ENCODE data around the gene CMTR2.
"Not testable (repeated sequence)": the region's sequence is repeated elsewhere in the genome, so short reads cannot be mapped to it uniquely, and the experiment has no call there.

Gene CMTR2, protein sequence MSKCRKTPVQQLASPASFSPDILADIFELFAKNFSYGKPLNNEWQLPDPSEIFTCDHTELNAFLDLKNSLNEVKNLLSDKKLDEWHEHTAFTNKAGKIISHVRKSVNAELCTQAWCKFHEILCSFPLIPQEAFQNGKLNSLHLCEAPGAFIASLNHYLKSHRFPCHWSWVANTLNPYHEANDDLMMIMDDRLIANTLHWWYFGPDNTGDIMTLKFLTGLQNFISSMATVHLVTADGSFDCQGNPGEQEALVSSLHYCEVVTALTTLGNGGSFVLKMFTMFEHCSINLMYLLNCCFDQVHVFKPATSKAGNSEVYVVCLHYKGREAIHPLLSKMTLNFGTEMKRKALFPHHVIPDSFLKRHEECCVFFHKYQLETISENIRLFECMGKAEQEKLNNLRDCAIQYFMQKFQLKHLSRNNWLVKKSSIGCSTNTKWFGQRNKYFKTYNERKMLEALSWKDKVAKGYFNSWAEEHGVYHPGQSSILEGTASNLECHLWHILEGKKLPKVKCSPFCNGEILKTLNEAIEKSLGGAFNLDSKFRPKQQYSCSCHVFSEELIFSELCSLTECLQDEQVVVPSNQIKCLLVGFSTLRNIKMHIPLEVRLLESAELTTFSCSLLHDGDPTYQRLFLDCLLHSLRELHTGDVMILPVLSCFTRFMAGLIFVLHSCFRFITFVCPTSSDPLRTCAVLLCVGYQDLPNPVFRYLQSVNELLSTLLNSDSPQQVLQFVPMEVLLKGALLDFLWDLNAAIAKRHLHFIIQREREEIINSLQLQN

DNA sequence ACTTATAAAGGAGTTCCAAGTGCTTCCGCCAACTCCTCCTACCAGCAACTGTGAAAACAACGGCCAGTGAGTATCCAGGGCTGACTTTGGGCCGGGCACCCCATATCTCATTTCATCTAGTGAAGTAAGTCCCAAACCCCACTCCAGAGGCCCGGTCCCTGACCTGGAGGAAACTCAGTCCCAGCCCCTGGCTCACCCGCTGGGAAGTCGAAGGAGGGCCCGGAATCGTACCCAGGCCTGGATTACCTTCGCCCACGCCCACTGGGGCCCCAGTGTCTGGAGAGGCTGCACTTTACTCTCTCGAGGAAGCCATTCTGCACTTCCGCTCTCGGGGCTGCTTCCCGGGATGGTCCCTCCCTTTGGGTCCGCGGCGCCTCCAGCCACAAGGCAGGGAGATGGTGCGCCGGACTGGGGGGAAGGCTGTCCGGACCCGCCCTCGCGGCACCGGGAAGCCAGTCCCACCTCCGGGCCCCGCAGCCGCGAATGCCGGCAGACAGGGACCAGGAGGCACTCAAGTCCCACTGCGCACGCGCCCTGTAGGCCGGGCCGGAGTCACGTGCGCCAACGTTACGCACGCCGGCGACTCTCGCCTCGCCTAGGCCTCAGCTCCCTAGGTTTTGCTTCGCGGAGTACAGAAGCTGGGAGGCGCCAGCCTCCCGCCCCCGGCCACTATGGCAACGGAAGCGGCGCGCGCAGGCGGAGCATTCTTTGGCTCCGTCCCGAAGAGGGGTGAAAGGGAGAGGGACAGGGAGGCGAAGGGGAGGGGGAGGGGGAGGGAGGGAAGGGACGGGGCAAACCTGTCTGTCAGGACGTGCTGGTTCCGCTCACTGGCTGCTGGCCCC, at the start of gene CMTR2:
CMTR2 (minus strand) TSS at position 513 of the 842 bp plus-strand sequence. CDS start 3,482 bp downstream, outside the sequence.
- DNase-seq: peak; percentile 89

DNA sequence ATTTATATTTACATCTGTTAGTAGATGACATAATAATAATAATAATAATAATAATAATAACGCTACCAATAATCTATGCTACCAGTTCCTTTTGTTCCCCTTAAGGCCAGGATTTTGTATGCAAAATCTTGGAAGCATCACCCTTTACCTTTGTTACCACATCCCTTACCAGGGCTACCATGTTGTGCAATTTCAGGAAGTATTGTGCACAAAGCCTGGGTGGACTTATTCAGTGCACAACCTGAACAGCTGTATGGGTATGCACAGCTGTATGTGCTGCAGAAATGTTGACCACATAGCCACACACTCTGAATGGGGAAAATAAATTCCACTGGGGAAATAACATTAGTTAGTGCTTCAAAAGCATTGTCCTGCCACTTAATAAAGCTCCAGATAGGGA, 49.4 kb upstream of the CMTR2 start:
- DNase-seq: no peak

DNA sequence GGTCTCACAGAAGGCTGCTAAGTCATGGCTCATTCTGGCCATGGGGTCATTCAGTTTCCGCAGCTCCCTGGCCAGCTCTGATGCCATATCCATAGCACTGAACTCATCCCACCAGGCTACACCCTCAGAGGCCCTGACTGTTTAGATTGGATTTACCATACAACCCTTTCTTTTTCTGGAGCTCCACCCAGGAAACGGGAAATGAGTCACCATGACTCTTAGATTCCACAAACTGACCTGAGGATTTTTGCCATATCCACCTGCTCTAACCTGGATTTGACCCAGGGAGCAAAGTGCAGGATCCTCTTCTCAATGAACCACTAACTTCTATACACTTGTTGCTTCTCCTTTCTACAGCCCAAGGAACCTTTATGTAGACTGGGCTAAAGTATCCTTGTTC, 49.0 kb upstream of the CMTR2 start:
- DNase-seq: no peak

DNA sequence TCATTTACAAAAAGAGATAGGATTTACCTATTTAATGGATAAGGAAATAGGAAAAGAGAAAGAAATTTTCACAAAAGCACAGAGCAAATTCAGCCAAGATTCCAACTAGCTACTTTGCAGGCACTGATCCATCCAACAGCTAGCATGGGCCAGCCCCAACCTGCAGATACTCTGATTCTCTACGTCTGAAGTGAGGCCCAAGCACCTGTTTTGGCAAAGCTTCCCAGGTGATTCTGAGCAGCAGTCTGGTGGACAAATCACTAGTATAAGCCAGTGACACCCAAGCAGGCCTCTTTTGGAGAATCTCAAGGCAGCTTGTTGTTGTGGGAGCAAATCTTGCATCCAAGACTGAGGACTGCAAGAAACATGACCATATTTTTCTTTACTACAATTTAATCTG, 48.4 kb upstream of the CMTR2 start:
- no peak for DNase-seq

DNA sequence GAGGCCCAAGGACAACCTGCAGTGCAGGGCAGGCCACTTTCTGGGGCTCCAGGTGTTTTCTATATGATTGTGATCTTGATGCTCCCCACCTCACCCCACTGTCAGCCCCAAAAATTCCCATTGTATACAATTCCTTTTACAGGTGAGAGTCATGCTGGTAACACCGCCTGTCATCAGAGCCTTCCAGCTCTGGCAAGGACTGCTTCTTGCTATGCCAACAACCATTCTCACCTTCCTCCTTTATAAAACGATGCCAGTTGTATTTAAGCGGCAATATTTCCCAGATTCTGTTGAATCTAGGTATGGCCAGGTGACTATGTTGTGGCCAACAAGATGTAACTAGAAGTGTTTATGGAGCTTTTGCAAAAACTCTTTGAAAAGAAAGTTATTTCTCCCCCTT, 38.9 kb upstream of the CMTR2 start:
- no peak for DNase-seq

DNA sequence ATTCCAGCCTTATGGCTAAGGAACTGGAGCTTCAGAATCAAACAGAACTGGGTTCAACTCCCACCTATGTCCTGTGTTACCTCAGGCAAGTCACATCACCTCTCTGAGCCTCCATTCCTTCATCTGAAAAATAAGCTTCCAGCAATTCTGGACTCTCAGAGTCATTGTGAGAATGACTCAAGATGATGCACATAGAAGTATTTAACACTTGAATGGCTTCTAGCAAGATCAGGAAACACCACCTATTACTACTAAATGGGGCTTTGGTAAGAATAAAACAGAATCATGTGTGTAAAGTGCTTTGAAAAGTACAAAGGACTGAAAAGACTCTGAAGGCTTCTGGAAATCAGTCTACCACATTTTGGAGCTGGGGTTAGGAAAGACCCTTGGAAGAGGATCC, 38.5 kb upstream of the CMTR2 start:
- DNase-seq: no peak

DNA sequence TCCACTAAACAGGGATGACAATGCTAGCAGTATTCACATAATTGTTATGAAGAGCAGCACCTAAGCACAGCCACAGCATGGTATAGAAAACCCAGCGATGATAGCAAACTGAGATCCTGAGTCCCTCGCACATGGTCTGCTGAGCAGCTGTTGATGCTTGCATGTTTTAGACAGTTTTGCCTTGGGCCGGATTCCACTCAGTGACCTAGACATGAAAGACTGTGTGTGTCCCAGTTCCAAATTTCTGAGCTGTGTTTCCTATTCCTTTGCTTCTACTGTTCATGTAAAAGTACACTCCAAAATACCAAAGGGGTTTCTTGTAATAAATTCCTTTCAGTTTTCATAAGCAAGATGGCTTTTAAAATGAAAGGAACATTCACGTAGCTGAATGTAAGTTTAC, 30.8 kb upstream of the CMTR2 start:
- DNase-seq: no peak

DNA sequence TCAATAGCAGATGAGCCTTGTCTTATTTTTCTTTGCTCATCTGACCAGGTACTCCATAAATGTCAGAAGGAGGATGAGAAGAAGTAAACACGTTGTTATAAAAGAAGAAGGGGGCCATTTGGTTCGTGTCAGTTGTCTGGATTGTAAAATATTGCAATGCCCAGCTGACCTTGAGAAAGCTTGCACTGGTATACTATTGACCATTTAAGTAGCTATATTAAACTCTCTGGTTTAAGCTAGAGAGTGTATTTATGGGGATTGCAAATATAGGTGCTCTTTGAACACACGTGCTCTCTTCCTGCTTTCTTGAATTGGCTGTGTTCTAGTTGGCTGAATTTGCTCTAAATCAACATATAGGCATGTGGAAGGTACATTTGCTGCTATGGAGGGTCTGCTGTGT, 26.1 kb upstream of the CMTR2 start:
- DNase-seq: no peak

DNA sequence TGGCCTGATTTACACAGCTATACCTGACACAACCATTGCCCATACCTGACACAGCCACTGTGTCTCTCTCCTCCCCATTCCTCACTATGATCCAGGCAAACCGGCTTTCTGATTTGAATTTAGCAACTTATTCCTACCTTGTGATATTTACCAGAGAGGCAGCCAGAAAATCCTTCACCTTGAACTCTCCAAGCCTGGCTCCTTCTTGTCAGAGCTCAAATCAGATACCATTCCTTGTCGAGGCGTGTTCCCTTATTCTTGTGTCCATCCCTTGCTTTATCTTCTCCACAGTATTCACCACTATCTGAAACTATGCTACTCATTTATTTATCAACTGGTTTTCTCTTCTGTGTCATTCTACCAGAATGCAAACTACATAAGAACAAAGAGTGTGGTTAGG, 24.4 kb upstream of the CMTR2 start:
- not testable (repeated sequence) for DNase-seq

DNA sequence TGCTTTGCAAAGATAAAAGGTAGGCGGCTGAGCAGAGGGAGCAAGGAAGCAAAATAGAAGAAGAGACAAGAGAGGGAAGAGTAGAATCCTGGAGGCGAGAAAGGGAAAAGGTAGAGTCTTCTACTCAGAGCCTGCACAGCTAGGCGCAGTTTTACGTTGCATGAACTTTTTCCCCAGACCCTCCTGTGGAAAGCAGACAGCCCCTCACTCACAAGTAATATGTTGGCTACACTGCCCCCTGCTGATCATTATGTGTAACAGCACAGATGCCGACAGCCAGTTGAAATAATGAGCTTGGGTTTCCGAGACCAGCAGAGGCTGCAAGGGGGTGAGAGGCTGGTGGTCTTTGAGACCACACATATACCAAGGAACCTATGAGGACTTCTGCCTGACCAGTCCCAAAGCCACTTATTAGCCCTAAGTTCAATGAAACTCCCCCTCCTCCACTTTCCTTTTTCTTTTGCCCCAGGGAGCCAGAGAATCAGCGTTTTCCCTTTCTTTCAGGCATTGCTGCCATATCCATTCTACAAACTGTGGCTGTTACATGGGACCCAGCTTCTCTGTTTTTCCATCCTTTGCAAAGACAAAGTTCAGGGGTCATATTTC, 22.5 kb upstream of the CMTR2 start:
- DNase-seq: peak; percentile 19

DNA sequence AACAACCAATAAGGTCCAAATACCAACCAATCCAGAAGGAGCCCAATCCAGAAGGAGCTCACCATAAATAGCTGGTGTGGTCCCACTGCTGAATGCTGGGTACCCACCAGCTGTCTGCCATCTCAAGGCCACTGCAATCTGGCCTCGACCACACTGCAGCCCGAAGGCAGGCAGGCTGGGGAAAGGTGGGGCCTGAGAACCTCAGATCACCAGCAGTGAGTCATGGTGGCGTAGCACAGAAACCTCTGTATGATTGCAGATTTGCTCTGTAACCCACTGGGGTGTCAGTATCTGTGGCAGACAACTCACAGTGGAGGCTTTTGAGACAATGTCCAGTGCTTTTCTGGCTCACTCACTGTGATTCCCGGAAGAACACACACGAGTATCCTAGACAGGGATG, 14.7 kb upstream of the CMTR2 start:
- no peak for DNase-seq

DNA sequence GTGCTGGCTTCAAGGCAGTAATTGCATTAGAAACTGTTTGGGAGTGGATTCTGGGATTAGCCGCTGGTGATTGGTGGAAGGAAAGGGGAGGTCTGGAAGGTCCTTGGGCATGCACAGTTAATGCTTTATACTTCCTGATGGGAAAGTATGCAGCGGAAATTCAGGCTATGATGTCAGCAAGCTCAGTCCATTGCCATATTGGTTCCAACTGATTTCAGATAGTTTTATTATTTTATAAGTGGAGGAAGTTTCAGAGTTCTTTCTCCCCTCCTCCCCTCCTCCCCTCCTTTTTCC, 8.1 kb upstream of the CMTR2 start:
- DNase-seq: no peak

DNA sequence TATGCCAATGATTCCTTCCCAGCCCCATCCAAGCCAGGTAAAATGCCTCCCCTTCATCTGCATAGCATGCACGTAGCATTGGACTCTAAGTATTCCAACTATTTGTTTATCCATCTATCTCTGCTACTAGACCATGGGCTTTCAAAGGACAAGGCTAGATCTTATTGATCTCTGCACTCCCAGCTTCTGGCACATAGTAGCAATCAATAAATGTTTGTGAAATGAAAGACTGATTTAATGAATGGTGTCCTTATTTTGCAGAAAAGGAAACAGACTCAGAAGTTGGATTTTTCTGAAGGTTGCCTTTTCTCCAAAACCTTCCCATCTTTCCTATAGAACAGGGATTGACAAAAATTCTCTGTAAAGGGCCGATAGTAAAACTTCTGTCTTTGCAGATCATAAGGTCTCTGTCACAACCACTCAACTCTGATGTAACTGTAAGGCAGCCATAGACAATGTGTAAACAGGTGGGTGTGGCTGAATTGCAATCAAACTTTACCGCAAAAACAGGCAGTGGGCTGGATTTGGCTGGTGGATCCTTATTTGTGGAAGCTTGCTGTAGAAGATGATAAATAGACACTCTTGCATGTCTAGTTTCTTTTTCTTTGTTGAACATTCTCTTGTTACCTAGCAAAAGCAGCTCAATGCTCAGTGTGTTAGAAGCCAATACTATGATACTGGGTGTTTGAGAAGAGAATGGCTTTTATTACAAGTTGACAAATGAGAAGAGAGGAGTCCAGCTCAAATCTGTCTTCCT, 7.6 kb upstream of the CMTR2 start:
- DNase-seq: no peak

DNA sequence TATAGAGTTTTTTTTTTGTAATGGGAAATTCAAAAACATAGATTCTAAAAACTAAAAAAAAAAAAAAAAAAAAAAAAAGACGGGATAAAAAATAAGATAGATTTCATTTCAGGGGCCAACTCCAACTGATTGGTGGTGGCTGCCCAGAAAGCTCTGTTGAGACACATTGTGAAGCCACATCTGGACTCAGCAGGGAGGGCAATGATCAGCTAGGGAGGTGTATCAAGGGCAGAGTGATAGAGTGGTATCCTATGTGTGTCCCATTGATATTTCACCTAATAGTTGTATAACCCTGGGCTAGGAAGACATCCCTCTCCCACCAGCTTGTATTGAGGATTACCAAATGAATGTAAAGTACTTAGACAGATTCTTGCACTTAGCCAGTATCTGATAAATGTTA, 6.7 kb upstream of the CMTR2 start:
- no peak for DNase-seq

DNA sequence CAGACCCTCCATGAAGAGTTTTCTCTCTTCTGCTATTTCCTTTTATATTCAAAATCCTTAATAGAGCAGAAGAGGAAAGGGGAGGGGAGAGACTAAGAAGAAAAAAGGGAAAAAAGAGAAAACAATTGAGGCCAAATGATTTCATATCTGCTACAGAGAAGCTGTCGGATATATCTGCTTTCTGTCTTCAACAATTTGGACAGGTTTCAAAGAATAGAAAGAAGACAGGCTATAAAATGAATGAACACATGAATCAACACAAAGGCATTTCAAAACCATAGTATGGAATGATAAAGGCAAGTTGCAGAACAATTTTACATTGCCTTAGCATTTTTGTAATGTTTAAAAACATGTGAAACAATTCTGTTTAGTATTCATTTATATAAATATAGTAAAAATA, 4.7 kb upstream of the CMTR2 start:
- DNase-seq: no peak

DNA sequence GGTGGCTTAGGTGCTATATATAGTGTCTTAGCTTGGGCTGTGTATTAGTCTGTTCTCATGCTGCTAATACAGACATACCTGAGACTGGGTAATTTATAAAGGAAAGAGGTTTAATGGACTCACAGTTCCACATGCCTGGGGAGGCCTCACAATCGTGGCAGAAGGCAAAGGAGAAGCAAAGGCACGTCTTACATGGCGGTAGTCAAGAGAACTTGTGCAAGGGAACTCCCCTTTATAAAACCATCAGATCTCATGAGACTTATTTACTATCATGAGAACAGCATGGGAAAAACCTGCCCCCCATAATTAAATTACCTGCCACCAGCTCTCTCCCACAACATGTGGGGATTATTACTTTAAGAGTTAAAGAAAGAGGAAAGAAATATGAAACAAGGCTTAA, 2.9 kb upstream of the CMTR2 start:
- not testable (repeated sequence) for DNase-seq

DNA sequence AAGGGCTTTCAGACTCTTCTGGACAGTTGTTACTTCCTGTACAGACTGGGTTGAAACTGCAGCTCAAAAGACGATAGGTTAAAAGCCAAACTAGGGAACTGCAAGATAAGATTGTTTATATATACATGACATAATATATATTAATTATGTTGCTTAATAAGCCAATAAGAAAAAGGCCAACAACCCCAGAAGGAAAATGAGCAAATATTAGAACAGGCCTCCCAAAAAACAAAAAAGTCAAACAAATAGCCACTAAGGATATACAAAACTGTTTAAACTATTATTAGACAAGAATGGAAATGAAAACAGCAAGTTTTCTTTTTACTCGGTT, 495 bp upstream of the CMTR2 start:
- no peak for DNase-seq

DNA sequence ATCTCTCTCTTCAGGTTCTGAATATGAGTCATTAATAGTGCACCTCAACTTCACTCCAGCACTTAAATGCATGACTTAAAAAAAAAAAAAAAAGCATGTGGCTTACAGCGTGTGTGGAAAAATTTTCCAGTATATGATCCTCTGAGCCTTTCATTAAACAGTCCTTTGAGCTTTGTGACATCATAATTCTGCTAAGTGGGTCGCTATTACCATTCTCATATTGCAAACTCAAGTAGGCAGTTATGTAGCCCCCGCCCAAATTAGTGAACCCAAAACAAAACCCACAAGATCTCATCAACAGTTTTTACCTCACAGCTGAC, 672 bp downstream of the CMTR2 start:
- DNase-seq: no peak

DNA sequence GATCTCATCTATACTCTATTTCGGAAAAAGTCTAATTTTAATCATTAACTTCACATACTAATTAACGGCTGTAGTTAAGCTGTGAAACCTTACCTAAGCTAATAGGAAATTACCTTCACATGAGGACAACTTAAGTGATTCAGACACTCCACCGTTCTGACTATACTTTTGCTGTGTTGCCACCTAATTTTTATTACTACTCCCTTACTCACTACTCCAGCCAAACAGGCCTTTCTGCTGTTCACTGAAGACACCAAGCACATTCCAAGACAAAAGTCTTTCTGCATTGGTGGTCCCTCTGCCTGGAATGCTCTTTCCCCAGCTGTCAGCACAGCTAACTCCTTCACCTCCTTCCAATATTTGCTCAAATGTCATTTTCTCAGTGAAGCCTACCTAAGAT, 1.3 kb downstream of the CMTR2 start:
- no peak for DNase-seq

DNA sequence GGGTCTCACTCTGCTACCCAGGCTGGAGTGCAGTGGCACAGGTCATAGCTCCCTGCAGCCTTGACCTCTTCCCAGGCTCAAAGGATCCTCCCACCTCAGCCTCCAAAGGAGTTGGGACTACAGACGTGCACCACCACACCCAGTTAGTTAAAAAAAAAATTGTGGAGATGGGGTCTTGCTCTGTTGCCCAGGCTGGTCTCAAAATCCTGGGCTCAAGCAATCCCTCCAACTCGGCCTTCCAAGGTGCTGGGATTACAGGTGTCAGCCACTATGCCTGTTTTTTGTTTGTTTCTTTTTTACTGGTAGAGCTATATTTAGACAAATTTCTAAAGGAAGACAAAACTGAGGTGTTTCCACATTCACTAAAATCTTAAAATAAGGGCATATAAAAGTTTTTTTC, 1.7 kb downstream of the CMTR2 start:
- DNase-seq: no peak

DNA sequence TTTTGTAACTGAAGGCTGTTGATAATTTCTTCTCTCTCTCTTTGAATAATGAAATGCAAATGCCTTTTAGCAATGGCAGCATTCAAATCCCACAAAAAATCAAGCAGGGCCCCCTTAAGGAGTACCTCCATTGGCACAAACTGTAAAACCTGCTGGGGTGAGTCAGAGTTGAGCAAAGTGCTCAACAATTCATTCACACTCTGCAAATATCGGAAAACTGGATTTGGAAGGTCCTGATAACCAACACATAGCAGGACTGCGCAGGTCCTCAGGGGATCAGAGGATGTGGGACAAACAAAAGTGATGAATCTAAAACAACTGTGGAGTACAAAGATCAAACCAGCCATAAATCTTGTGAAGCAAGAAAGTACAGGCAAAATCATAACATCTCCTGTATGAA, 5.6 kb downstream of the CMTR2 start:
- no peak for DNase-seq

DNA sequence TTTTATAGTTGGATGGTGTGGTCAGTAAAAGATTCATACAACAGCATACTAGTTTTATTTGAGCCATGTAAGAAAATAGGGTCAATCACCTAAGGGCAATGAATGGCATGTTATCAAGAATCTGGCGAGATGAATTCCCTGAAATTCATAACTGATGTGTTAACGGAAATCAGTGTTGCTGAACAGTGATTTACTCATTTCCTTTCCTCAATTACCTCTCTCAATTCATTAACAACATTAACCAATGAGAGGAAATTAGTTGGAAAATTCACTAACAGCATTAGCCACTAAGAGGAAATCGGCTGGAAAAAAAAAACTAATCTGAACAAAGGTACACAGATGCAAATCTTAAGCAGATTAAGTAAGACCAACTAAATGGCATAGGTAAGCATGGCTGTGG, 6.3 kb downstream of the CMTR2 start:
- no peak for DNase-seq

Measured in CD4-positive, alpha-beta T cell treated with Interleukin-17A for 4 hours (primary cell).